ENCODE data around the gene TVP23C.

TVP23C gene

GRCh38 chr17:15498107-15498506 is 65.2 kb downstream of the TVP23C start:
- Histone ChIP-seq H3K4me3 (ENCODE audit: insufficient read depth, low read depth, low read length, poor library complexity, severe bottlenecking) (no peak overlapping the region), H3K36me3 (ENCODE audit: control insufficient read depth, insufficient read depth, low read length) (peaks cover 6% of the 10 kb centered on the region), H3K4me1 (ENCODE audit: control insufficient read depth, insufficient read depth, low read length, poor library complexity, severe bottlenecking) (peaks cover 5% of the 10 kb centered on the region), H3K9me3 (ENCODE audit: control insufficient read depth, low read length) (no peaks in the 10 kb centered on the region), H3K27me3 (replicated peaks; ENCODE audit: control insufficient read depth, insufficient read depth, low read length, poor library complexity, severe bottlenecking) (no peaks in the 10 kb centered on the region), H3K27ac (ENCODE audit: insufficient read depth, low read length, poor library complexity, severe bottlenecking) (no peak overlapping the region)
- no peak for DNase-seq

- no peaks in the 10 kb centered on the region for H3K27me3 ChIP-seq (replicated peaks; ENCODE audit: control insufficient read depth, insufficient read depth, low read length, poor library complexity, severe bottlenecking)
- H3K4me3 ChIP-seq (ENCODE audit: insufficient read depth, low read depth, low read length, poor library complexity, severe bottlenecking): no peak overlapping the region
Measured at GRCh38 chr17:15496735-15497670, 66.3 kb downstream of the TVP23C start.

GRCh38 chr17:15494821-15495220 is 68.5 kb downstream of the TVP23C start:
- Histone ChIP-seq H3K4me3 (ENCODE audit: insufficient read depth, low read depth, low read length, poor library complexity, severe bottlenecking) (no peak overlapping the region), H3K27ac (ENCODE audit: insufficient read depth, low read length, poor library complexity, severe bottlenecking) (no peak overlapping the region), H3K4me1 (ENCODE audit: control insufficient read depth, insufficient read depth, low read length, poor library complexity, severe bottlenecking) (no peaks in the 10 kb centered on the region), H3K9me3 (ENCODE audit: control insufficient read depth, low read length) (no peaks in the 10 kb centered on the region), H3K36me3 (ENCODE audit: control insufficient read depth, insufficient read depth, low read length) (peaks cover 6% of the 10 kb centered on the region), H3K27me3 (replicated peaks; ENCODE audit: control insufficient read depth, insufficient read depth, low read length, poor library complexity, severe bottlenecking) (no peaks in the 10 kb centered on the region)
- DNase-seq: no peak

More at GRCh38 chr17:15496735-15497670, 66.3 kb downstream of the TVP23C start:
- DNase-seq: no peak
- Histone ChIP-seq H3K36me3 (ENCODE audit: control insufficient read depth, insufficient read depth, low read length) (peaks cover 6% of the 10 kb centered on the region), H3K9me3 (ENCODE audit: control insufficient read depth, low read length) (no peaks in the 10 kb centered on the region), H3K27ac (ENCODE audit: insufficient read depth, low read length, poor library complexity, severe bottlenecking) (no peak overlapping the region), H3K4me1 (ENCODE audit: control insufficient read depth, insufficient read depth, low read length, poor library complexity, severe bottlenecking) (no peaks in the 10 kb centered on the region)

GRCh38 chr17:15493693-15494035 is 69.6 kb downstream of the TVP23C start:
- H3K27ac ChIP-seq (ENCODE audit: insufficient read depth, low read length, poor library complexity, severe bottlenecking): no peak overlapping the region
- H3K4me1 ChIP-seq (ENCODE audit: control insufficient read depth, insufficient read depth, low read length, poor library complexity, severe bottlenecking): no peaks in the 10 kb centered on the region
- no peaks in the 10 kb centered on the region for H3K9me3 ChIP-seq (ENCODE audit: control insufficient read depth, low read length)
- DNase-seq: no peak
- H3K36me3 ChIP-seq (ENCODE audit: control insufficient read depth, insufficient read depth, low read length): no peaks in the 10 kb centered on the region
- no peaks in the 10 kb centered on the region for H3K27me3 ChIP-seq (replicated peaks; ENCODE audit: control insufficient read depth, insufficient read depth, low read length, poor library complexity, severe bottlenecking)
- H3K4me3 ChIP-seq (ENCODE audit: insufficient read depth, low read depth, low read length, poor library complexity, severe bottlenecking): no peak overlapping the region

GRCh38 chr17:15492791-15493692 is 70.2 kb downstream of the TVP23C start:
- no peaks in the 10 kb centered on the region for H3K27me3 ChIP-seq (replicated peaks; ENCODE audit: control insufficient read depth, insufficient read depth, low read length, poor library complexity, severe bottlenecking)
- H3K27ac ChIP-seq (ENCODE audit: insufficient read depth, low read length, poor library complexity, severe bottlenecking): no peak overlapping the region
- no peaks in the 10 kb centered on the region for H3K9me3 ChIP-seq (ENCODE audit: control insufficient read depth, low read length)
- no peak overlapping the region for H3K4me3 ChIP-seq (ENCODE audit: insufficient read depth, low read depth, low read length, poor library complexity, severe bottlenecking)
- DNase-seq: no peak
- no peaks in the 10 kb centered on the region for H3K4me1 ChIP-seq (ENCODE audit: control insufficient read depth, insufficient read depth, low read length, poor library complexity, severe bottlenecking)
- no peaks in the 10 kb centered on the region for H3K36me3 ChIP-seq (ENCODE audit: control insufficient read depth, insufficient read depth, low read length)

- H3K36me3 ChIP-seq (ENCODE audit: control insufficient read depth, insufficient read depth, low read length): no peaks in the 10 kb centered on the region
- no peaks in the 10 kb centered on the region for H3K4me1 ChIP-seq (ENCODE audit: control insufficient read depth, insufficient read depth, low read length, poor library complexity, severe bottlenecking)
- no peak overlapping the region for H3K4me3 ChIP-seq (ENCODE audit: insufficient read depth, low read depth, low read length, poor library complexity, severe bottlenecking)
- no peaks in the 10 kb centered on the region for H3K9me3 ChIP-seq (ENCODE audit: control insufficient read depth, low read length)
- no peak overlapping the region for H3K27ac ChIP-seq (ENCODE audit: insufficient read depth, low read length, poor library complexity, severe bottlenecking)
- DNase-seq: no peak
- H3K27me3 ChIP-seq (replicated peaks; ENCODE audit: control insufficient read depth, insufficient read depth, low read length, poor library complexity, severe bottlenecking): no peaks in the 10 kb centered on the region
Measured at GRCh38 chr17:15492186-15492585, 71.1 kb downstream of the TVP23C start.

GRCh38 chr17:15490634-15491261 is 72.5 kb downstream of the TVP23C start:
- DNase-seq: no peak
- no peaks in the 10 kb centered on the region for H3K4me1 ChIP-seq (ENCODE audit: control insufficient read depth, insufficient read depth, low read length, poor library complexity, severe bottlenecking)
- H3K27ac ChIP-seq (ENCODE audit: insufficient read depth, low read length, poor library complexity, severe bottlenecking): no peak overlapping the region

GRCh38 chr17:15488557-15488956 is 74.7 kb downstream of the TVP23C start:
- Histone ChIP-seq H3K27ac (ENCODE audit: insufficient read depth, low read length, poor library complexity, severe bottlenecking) (no peak overlapping the region), H3K36me3 (ENCODE audit: control insufficient read depth, insufficient read depth, low read length) (no peaks in the 10 kb centered on the region), H3K27me3 (replicated peaks; ENCODE audit: control insufficient read depth, insufficient read depth, low read length, poor library complexity, severe bottlenecking) (no peaks in the 10 kb centered on the region), H3K4me1 (ENCODE audit: control insufficient read depth, insufficient read depth, low read length, poor library complexity, severe bottlenecking) (no peaks in the 10 kb centered on the region), H3K9me3 (ENCODE audit: control insufficient read depth, low read length) (no peaks in the 10 kb centered on the region), H3K4me3 (ENCODE audit: insufficient read depth, low read depth, low read length, poor library complexity, severe bottlenecking) (no peak overlapping the region)
- no peak for DNase-seq

More at GRCh38 chr17:15490634-15491261, 72.5 kb downstream of the TVP23C start:
- Histone ChIP-seq H3K9me3 (ENCODE audit: control insufficient read depth, low read length) (no peaks in the 10 kb centered on the region), H3K4me3 (ENCODE audit: insufficient read depth, low read depth, low read length, poor library complexity, severe bottlenecking) (no peak overlapping the region), H3K36me3 (ENCODE audit: control insufficient read depth, insufficient read depth, low read length) (no peaks in the 10 kb centered on the region), H3K27me3 (replicated peaks; ENCODE audit: control insufficient read depth, insufficient read depth, low read length, poor library complexity, severe bottlenecking) (no peaks in the 10 kb centered on the region)

GRCh38 chr17:15485045-15485444 is 78.2 kb downstream of the TVP23C start:
- Histone ChIP-seq H3K36me3 (ENCODE audit: control insufficient read depth, insufficient read depth, low read length) (no peaks in the 10 kb centered on the region), H3K4me1 (ENCODE audit: control insufficient read depth, insufficient read depth, low read length, poor library complexity, severe bottlenecking) (no peaks in the 10 kb centered on the region), H3K4me3 (ENCODE audit: insufficient read depth, low read depth, low read length, poor library complexity, severe bottlenecking) (no peak overlapping the region), H3K9me3 (ENCODE audit: control insufficient read depth, low read length) (no peaks in the 10 kb centered on the region), H3K27ac (ENCODE audit: insufficient read depth, low read length, poor library complexity, severe bottlenecking) (no peak overlapping the region), H3K27me3 (replicated peaks; ENCODE audit: control insufficient read depth, insufficient read depth, low read length, poor library complexity, severe bottlenecking) (no peaks in the 10 kb centered on the region)
- no peak for DNase-seq
